Skeletal muscle satellite cell (primary cell): ENCODE results near the gene GPR146.

Experiments
- H3K27me3 ChIP-seq: 2 replicates; pipeline ENCODE4 v1.7.0; 2013; ENCODE audit warnings: low read length; ENCODE audit not compliant: control insufficient read depth, insufficient read depth
- H3K36me3 ChIP-seq: 2 replicates; pipeline ENCODE4 v1.7.0; 2013; ENCODE audit warnings: mild to moderate bottlenecking, control low read depth, low read length; ENCODE audit not compliant: insufficient read depth
- H3K4me1 ChIP-seq: 2 replicates; pipeline ENCODE4 v1.7.0; 2013; ENCODE audit warnings: low read length; ENCODE audit not compliant: control insufficient read depth, insufficient read depth
- H3K4me2 ChIP-seq: 2 replicates; pipeline ENCODE4 v1.7.0; 2013; ENCODE audit warnings: mild to moderate bottlenecking, low read length
- H3K4me3 ChIP-seq: 2 replicates; pipeline ENCODE4 v1.7.0; 2013; ENCODE audit warnings: low read length
- H3K9ac ChIP-seq: 2 replicates; pipeline ENCODE4 v1.7.0; 2013; ENCODE audit warnings: mild to moderate bottlenecking, low read depth, low read length, moderate library complexity
- H3K9me3 ChIP-seq: replicated peaks from 2 replicates; pipeline ENCODE4 v1.7.0; 2013; ENCODE audit warnings: mild to moderate bottlenecking, control low read depth, low read length

The GPR146 gene

DNA sequence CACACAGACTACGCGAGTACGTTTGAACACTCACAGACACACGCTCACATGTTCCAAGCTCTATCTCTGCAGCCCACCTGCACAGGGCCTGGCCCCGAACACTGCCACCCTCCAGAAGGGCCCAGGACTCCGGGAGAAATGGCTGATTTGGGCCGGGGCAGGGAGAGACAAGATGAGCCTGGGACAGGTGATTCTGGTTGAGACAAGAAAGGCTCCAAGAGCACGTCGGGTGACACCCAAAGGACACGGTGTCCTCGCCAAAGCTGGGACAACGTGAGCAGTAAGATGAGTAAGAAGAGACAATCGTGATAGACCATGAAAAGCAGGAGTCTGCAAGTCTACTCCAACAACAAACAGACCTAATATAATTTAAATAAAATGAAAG is 52.8 kb downstream of the GPR146 start:
- Histone ChIP-seq H3K9ac (no peak overlapping the region), H3K4me1 (peaks cover 22% of the 10 kb centered on the region), H3K4me2 (no peak overlapping the region), H3K36me3 (peaks cover 1% of the 10 kb centered on the region), H3K4me3 (no peak overlapping the region), H3K9me3 (no peaks in the 10 kb centered on the region), H3K27me3 (no peaks in the 10 kb centered on the region)

GRCh38 chr7:1098243-1099153 is 54.2 kb downstream of the GPR146 start:
- H3K36me3 ChIP-seq = no peaks in the 10 kb centered on the region
- H3K4me2 ChIP-seq = no peak overlapping the region
- no peaks in the 10 kb centered on the region for H3K9me3 ChIP-seq
- no peaks in the 10 kb centered on the region for H3K27me3 ChIP-seq
- no peak overlapping the region for H3K9ac ChIP-seq
- peaks cover 25% of the 10 kb centered on the region for H3K4me1 ChIP-seq
- H3K4me3 ChIP-seq = no peak overlapping the region

DNA sequence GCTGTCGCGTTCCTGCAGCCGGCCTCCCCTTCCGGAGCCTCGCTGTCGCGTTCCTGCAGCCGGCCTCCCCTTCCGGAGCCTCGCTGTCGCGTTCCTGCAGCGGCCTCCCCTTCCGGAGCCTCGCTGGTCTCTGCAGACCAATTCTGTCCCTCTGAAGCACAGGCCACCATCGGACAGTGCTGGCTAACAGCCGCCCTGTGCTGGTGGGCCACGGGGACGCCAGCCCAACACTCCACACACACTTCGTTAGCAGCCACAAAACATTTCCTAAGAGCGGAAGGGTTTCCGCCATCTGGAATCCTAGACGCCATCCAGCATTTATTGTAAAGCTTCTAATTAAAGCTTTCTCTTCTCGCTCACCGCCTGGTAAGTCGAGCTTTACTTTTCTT is 54.8 kb downstream of the GPR146 start:
- H3K9ac ChIP-seq = no peak overlapping the region
- no peaks in the 10 kb centered on the region for H3K27me3 ChIP-seq
- H3K4me3 ChIP-seq = no peak overlapping the region
- peaks cover 25% of the 10 kb centered on the region for H3K4me1 ChIP-seq
- no peaks in the 10 kb centered on the region for H3K9me3 ChIP-seq
- H3K4me2 ChIP-seq = no peak overlapping the region
- H3K36me3 ChIP-seq = no peaks in the 10 kb centered on the region

- Histone ChIP-seq H3K36me3 (no peaks in the 10 kb centered on the region), H3K4me3 (no peak overlapping the region), H3K4me1 (peaks cover 25% of the 10 kb centered on the region), H3K4me2 (no peak overlapping the region), H3K9ac (no peak overlapping the region), H3K27me3 (no peaks in the 10 kb centered on the region), H3K9me3 (no peaks in the 10 kb centered on the region)
Measured at GRCh38 chr7:1099637-1100036, 55.3 kb downstream of the GPR146 start.

- Histone ChIP-seq H3K27me3 (no peaks in the 10 kb centered on the region), H3K4me1 (peaks cover 25% of the 10 kb centered on the region), H3K4me3 (no peak overlapping the region), H3K4me2 (no peak overlapping the region), H3K9ac (no peak overlapping the region), H3K36me3 (no peaks in the 10 kb centered on the region), H3K9me3 (no peaks in the 10 kb centered on the region)
Measured at GRCh38 chr7:1100386-1100785, 56.0 kb downstream of the GPR146 start.

DNA sequence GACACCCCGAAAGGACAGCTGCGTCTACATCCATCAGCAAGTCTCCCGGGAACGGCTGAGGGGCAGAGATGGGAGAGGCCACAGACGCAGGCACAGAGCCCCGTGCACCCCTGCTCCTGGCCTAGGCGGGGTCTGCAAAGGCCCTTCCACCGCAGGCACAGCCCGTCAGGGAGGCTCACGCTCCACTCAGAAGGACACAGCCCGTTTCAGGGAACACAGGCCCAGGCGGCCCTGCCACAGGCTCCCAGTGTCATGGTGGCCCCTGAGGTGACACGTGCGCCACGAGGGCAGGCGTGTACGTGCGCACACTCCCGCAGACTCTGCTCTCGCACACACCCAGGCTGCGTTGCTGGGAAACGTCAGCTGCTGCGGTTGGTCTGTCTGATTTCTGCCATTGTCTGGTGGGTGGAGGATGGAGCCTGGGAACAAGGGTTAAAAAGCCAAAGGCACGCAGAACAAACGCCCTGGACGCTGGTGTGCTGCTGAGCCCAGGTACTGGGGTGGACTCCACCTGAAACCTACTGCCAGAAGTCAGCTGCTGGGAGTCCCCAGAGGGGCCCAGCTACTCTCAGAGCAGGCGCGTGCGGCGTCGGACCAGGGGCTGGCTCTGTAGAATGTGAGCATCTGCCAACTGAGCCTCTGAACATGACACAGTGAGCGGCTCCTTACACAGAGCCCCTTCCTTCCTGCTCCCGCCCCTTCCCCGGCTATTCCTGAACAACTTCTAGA is 56.7 kb downstream of the GPR146 start:
- peaks cover 19% of the 10 kb centered on the region for H3K4me1 ChIP-seq
- no peaks in the 10 kb centered on the region for H3K9me3 ChIP-seq
- no peaks in the 10 kb centered on the region for H3K36me3 ChIP-seq
- no peak overlapping the region for H3K4me3 ChIP-seq
- H3K9ac ChIP-seq = no peak overlapping the region
- H3K4me2 ChIP-seq = no peak overlapping the region
- no peaks in the 10 kb centered on the region for H3K27me3 ChIP-seq

GRCh38 chr7:1101563-1102431 is 57.5 kb downstream of the GPR146 start:
- no peaks in the 10 kb centered on the region for H3K9me3 ChIP-seq
- H3K4me2 ChIP-seq = peak overlapping the region; percentile 36
- peak overlapping the region; percentile 1 for H3K4me3 ChIP-seq
- peaks cover 12% of the 10 kb centered on the region for H3K4me1 ChIP-seq
- no peak overlapping the region for H3K9ac ChIP-seq
- H3K27me3 ChIP-seq = no peaks in the 10 kb centered on the region
- no peaks in the 10 kb centered on the region for H3K36me3 ChIP-seq

GRCh38 chr7:1103009-1103788 is 58.9 kb downstream of the GPR146 start:
- no peaks in the 10 kb centered on the region for H3K27me3 ChIP-seq
- H3K36me3 ChIP-seq = no peaks in the 10 kb centered on the region
- H3K4me3 ChIP-seq = no peak overlapping the region
- H3K9ac ChIP-seq = no peak overlapping the region
- no peak overlapping the region for H3K4me2 ChIP-seq
- no peaks in the 10 kb centered on the region for H3K9me3 ChIP-seq
- peaks cover 12% of the 10 kb centered on the region for H3K4me1 ChIP-seq

DNA sequence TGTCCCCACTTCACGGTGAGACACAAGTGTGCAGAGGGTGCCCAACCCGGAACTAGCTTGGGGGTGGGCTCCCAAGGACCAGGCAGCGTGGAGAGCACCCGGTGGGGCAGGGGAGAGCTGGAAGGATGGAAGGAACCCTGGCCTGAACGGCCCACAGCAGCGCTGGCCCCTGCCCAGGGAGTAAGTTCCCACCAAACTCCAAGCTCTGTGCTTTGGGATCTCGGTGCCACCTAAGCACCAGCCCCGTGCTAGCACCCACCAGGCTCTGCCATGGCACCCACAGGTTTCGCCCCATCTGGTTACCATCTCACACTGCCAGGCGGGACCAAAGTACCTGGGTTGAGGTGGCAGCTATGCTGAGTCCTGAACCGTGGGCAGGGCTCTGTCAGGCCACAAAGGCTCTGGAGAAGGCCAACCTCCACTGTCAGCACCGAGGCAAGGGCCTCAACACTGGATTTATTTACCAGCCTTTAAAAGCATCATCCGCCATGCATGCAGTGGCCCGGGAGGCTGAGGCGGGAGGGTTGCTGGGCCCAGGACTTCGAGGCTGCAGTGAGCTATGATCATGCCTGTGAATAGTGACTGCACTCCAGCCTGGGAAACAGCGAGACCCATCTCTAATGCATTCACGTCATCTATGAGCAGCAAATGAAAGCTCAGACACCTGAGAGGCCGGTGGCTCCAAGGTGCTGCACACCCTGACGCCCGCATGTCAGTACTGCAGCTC is 59.6 kb downstream of the GPR146 start:
- no peaks in the 10 kb centered on the region for H3K9me3 ChIP-seq
- H3K4me1 ChIP-seq = peaks cover 12% of the 10 kb centered on the region
- H3K4me2 ChIP-seq = no peak overlapping the region
- no peak overlapping the region for H3K9ac ChIP-seq
- H3K36me3 ChIP-seq = no peaks in the 10 kb centered on the region
- H3K27me3 ChIP-seq = no peaks in the 10 kb centered on the region
- no peak overlapping the region for H3K4me3 ChIP-seq

DNA sequence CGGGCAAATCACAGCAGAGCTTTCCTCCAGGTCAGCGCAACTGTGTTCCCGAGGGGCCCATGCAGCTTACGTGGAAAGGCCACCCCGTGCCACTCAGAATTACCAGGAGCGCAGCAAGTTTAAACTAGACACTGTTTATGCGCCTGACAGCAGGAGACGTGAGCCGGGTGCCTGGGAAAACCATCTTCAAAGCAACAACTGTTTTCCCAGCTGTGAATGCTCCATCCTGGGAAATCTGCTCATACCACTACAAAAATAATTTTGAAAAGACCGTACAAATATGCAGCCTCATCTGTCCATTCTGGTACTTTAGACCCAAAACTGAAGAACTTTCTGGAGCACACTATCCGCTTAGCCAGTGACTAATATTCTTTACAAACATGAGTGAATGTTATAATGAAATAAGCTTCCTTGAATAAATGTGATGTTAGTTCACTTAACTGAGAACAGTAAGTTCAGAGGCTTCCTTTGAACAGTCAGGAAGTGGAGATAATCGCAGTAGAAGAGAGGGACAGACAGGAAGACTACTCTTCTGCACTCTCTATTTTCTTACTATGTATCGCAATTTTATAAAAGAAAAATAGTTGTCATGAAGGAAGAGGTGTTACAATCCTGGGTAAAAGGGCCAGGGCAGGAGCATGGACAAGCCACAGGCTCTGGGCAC is 60.3 kb downstream of the GPR146 start:
- Histone ChIP-seq H3K4me2 (no peak overlapping the region), H3K4me3 (no peak overlapping the region), H3K36me3 (no peaks in the 10 kb centered on the region), H3K4me1 (peaks cover 12% of the 10 kb centered on the region), H3K9ac (no peak overlapping the region), H3K27me3 (no peaks in the 10 kb centered on the region), H3K9me3 (no peaks in the 10 kb centered on the region)
